B cell (primary cell): ENCODE results near the gene SEPTIN14.
"Not testable (repeated sequence)": the region's sequence is repeated elsewhere in the genome, so short reads cannot be mapped to it uniquely, and the experiment has no call there.

ENCODE experiments used
- CTCF ChIP-seq: fragments of 200-600 bp; IDR thresholded peaks from one replicate; pipeline ENCODE4 v1.8.0; 2022; ENCODE audit warnings: antibody characterized with exemption, mild to moderate bottlenecking
- EZH2 ChIP-seq: IDR thresholded peaks from 2 replicates; pipeline ENCODE4 v1.6.1; 2012; ENCODE audit warnings: borderline replicate concordance, low read depth, mild to moderate bottlenecking, moderate library complexity, low read length; ENCODE audit not compliant: insufficient read depth, poor library complexity, severe bottlenecking

DNA sequence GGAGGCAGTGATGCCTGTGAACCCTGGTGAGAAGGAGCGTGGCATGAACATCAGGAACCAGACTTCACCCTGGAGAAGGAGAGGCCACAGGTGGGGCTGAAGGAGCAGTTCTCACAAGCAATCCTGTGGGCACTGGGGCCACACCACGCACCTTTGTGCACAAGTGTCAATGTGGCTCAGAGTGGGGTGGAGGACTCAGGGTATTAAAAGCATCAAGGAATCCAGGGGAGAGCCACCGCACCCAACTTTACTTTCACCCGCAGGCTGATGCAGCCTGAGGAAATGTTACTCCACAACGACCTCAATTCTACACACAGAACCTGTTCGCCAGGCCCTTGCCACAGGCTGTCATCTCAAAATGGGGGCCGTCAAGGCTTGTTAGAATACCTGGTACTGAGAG lies 77.1 kb downstream of the SEPTIN14 start:
- not testable (repeated sequence) for TF ChIP-seq CTCF, EZH2
